Activated T-cell treated with anti-CD3 and anti-CD28 coated beads, Interleukin-2, amount 50 U/mL, for 24 hours (primary cell): ENCODE data around the gene VPS11.
"Not testable (repeated sequence)": the region's sequence is repeated elsewhere in the genome, so short reads cannot be mapped to it uniquely, and the experiment has no call there.

Experiments used
- DNase-seq: peaks from one replicate; pipeline ENCODE4 v3.0.0-alpha.2; 2020
- H3K27ac Mint-ChIP-seq: 2 replicates; pipeline ENCODE4 v1.8.0; 2020; ENCODE audit warnings: mild to moderate bottlenecking, mixed read lengths
- H3K27me3 Mint-ChIP-seq: 2 replicates; pipeline ENCODE4 v1.8.0; 2020; ENCODE audit warnings: mixed read lengths
- H3K36me3 Mint-ChIP-seq: 2 replicates; pipeline ENCODE4 v1.8.0; 2020; ENCODE audit warnings: low read depth, mixed read lengths
- H3K4me1 Mint-ChIP-seq: 2 replicates; pipeline ENCODE4 v1.8.0; 2020; ENCODE audit warnings: low read depth, mixed read lengths
- H3K4me3 Mint-ChIP-seq: 2 replicates; pipeline ENCODE4 v1.8.0; 2020; ENCODE audit warnings: mild to moderate bottlenecking, moderate library complexity, mixed read lengths
- H3K9me3 Mint-ChIP-seq: 2 replicates; pipeline ENCODE4 v1.8.0; 2020; ENCODE audit warnings: mixed read lengths

The VPS11 gene

GRCh38 chr11:119099711-119100110 is 32.1 kb downstream of the VPS11 start:
- H3K4me3 Mint-ChIP-seq = peak overlapping the region; percentile 88
- no peaks in the 10 kb centered on the region for H3K9me3 Mint-ChIP-seq
- H3K27ac Mint-ChIP-seq = peak overlapping the region; percentile 99
- DNase-seq = no peak
- peaks cover 71% of the 10 kb centered on the region for H3K36me3 Mint-ChIP-seq
- H3K27me3 Mint-ChIP-seq = peaks cover 3% of the 10 kb centered on the region
- peaks cover 43% of the 10 kb centered on the region for H3K4me1 Mint-ChIP-seq

- Mint-ChIP-seq H3K36me3 (peaks cover 64% of the 10 kb centered on the region), H3K27me3 (peaks cover 1% of the 10 kb centered on the region), H3K4me1 (peaks cover 46% of the 10 kb centered on the region), H3K9me3 (no peaks in the 10 kb centered on the region), H3K27ac (peak overlapping the region; percentile 99), H3K4me3 (peak overlapping the region; percentile 88)
- DNase-seq = no peak
Measured at GRCh38 chr11:119100246-119100970, 32.8 kb downstream of the VPS11 start.

- Mint-ChIP-seq H3K36me3 (peaks cover 57% of the 10 kb centered on the region), H3K4me3 (peak overlapping the region; percentile 88), H3K27ac (peak overlapping the region; percentile 99), H3K9me3 (no peaks in the 10 kb centered on the region), H3K27me3 (no peaks in the 10 kb centered on the region), H3K4me1 (peaks cover 43% of the 10 kb centered on the region)
- no peak for DNase-seq
Measured at GRCh38 chr11:119100994-119101758, 33.6 kb downstream of the VPS11 start.

DNA sequence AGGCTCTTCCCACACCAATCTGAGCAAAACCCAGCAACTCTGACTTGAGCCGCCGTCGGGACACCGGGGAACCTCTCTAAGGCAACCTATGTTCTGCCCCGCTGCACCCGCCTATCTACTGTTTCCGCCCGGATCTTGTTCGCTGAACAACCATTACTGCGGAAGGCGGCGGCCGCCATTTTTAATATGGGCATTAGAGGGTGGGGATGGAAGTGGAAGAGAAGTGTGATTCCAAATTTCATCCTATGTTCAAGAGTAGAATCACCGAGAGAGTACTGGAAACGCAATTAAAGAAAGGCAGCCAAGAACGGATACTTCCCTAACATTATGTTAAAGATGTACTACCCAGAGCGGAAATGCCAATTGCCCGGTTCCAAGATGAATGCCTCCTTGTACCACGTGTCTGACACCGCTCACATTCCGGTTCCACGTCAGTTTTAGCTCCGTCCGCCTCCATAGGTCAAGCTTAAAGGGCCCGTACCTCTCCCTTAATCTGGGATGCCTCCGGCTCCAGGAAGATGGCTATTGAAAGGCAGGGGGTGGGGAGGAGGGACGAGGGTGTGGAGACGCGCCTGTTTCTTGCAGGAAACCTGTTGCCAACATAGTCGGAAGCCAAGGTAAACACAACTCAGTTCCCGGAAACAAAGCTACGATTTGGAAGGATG is 34.3 kb downstream of the VPS11 start, which contains the start of gene DPAGT1:
Gene DPAGT1 (minus strand): TSS at position 95 of the 665 bp plus-strand sequence. CDS start 198 bp downstream, outside the sequence.
- Mint-ChIP-seq H3K4me1 (peaks cover 45% of the 10 kb centered on the region), H3K36me3 (peaks cover 52% of the 10 kb centered on the region), H3K27me3 (no peaks in the 10 kb centered on the region), H3K27ac (peak within 1 kb of the TSS; percentile 99), H3K4me3 (peak within 1 kb of the TSS; percentile 88), H3K9me3 (no peaks in the 10 kb centered on the region)
- DNase-seq = peak; percentile 89

GRCh38 chr11:119103161-119103664 is 35.6 kb downstream of the VPS11 start:
- H3K27ac Mint-ChIP-seq = peak overlapping the region; percentile 99

DNA sequence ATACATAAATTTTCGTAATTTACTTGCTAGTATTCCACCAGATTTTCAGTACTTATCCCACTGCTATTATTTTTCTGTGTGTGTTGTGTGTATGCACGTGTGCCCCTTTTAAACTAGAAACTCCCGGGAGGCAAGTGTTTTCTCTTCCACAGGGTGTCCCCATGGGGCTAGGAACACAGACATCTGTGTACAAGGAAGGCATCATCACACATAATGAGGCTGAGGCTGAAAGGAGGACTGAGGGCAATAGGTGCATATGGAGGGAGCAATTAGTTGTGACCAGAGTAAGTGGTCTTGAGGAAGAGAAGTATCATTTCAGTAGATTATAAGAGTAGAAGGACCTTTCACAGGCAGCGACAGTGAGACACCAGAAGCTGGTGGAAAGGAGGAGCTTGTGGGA is 36.2 kb downstream of the VPS11 start:
- Mint-ChIP-seq H3K9me3 (no peaks in the 10 kb centered on the region), H3K27me3 (no peaks in the 10 kb centered on the region), H3K4me1 (peaks cover 51% of the 10 kb centered on the region), H3K27ac (peak overlapping the region; percentile 99), H3K4me3 (peak overlapping the region; percentile 41), H3K36me3 (peaks cover 44% of the 10 kb centered on the region)
- DNase-seq = no peak

More at GRCh38 chr11:119103161-119103664, 35.6 kb downstream of the VPS11 start:
- not testable (repeated sequence) for H3K27me3 Mint-ChIP-seq, H3K9me3 Mint-ChIP-seq, DNase-seq
- Mint-ChIP-seq H3K4me3 (peak overlapping the region; percentile 88), H3K36me3 (peaks cover 44% of the 10 kb centered on the region), H3K4me1 (peaks cover 47% of the 10 kb centered on the region)

DNA sequence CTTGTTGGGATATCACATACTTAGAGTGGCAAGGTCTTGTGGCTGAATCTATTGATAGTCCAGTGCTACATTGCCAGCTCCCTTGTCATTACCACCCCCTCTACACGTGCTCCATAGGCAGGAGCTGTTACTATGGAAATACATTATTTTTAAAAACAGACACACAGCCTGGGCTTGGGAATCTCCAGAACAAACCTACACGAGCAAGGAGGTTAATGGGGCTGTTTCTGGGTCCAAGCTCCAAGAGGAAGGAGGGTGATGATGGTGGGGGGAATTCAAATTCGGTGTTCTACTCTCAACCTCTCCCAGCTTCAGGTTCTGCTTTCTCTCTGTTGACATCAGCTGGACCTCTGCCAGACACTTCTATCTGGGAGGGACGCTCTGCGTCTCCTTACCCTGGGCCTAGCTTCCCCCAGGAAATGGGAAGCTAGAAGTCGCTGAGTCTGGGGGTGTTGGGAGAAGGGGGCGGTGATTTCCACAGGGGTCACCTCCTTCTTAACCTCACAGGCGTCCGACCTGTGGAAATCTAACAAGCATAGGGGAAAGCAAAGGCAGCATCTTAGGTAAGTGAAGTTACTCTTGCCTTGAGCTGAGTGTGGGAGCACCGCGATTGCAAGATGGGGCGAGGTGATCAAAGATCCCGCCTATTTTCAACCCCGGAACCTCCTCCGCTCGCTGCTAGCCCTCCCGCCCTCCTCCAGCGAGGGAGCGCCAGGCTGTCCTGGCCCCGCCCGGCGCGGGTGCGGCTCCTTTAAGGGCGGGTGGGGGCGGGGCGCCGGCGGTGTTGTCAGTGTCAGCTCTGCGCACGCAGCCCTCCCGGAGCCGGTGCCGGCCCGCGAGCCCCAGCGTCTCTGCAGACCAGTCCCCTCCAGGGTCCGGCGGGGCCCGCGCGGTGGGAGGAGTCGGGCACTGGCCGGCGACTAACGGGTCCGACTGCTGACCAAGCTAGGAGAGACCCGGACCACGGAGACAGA is 39.2 kb downstream of the VPS11 start, which contains the start of gene C2CD2L:
Gene C2CD2L (plus strand): TSS at position 781 of the 974 bp plus-strand sequence. CDS start 398 bp downstream, outside the sequence.
- peak within 1 kb of the TSS; percentile 83 for H3K4me3 Mint-ChIP-seq
- H3K4me1 Mint-ChIP-seq = peaks cover 52% of the 10 kb centered on the region
- DNase-seq = peak; percentile 92
- H3K36me3 Mint-ChIP-seq = peaks cover 48% of the 10 kb centered on the region
- peak within 1 kb of the TSS; percentile 94 for H3K27ac Mint-ChIP-seq
- no peaks in the 10 kb centered on the region for H3K9me3 Mint-ChIP-seq
- H3K27me3 Mint-ChIP-seq = no peaks in the 10 kb centered on the region

- H3K27me3 Mint-ChIP-seq = no peaks in the 10 kb centered on the region
- H3K27ac Mint-ChIP-seq = peak overlapping the region; percentile 86
- H3K36me3 Mint-ChIP-seq = peaks cover 51% of the 10 kb centered on the region
- peaks cover 50% of the 10 kb centered on the region for H3K4me1 Mint-ChIP-seq
- H3K9me3 Mint-ChIP-seq = no peaks in the 10 kb centered on the region
- H3K4me3 Mint-ChIP-seq = peak overlapping the region; percentile 83
- DNase-seq = peak; percentile 52
Measured at GRCh38 chr11:119107538-119108145, 40.0 kb downstream of the VPS11 start.

DNA sequence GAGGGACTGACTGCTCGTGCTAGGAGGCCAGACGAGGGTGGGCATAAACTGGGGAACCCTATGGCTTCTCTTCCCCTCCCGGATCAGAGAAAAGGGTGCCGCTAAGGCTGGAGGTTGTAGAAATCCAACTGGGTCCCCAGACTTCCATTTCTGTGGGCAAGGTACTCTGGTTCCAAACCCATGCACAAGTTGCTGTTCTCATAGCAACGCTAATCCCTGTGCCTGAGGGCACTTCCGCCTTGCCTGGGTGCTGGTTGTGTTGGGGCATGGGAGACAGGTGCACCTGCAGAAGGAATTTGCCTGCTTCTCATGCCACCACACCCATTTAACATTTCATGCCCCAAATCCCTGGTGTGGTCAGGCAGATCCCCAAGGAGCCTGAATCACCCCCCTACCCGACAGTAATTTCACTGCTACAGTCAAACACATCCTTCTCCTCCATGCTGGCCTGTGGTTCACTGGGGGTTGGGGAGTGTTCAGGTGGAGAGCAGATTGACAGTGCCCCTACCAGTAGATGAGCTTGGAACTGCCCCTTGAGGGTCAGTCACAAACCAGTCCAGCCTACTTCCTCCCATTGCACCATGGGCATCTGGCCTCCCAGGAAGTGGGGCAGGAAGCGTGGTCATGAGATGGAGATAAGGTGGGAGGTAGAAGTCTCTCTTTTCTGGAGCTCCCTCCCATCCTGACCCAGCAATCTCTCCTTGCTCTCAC is 40.7 kb downstream of the VPS11 start:
- Mint-ChIP-seq H3K9me3 (no peaks in the 10 kb centered on the region), H3K4me1 (peaks cover 52% of the 10 kb centered on the region), H3K27me3 (no peaks in the 10 kb centered on the region), H3K27ac (peak overlapping the region; percentile 86), H3K36me3 (peaks cover 58% of the 10 kb centered on the region), H3K4me3 (peak overlapping the region; percentile 83)
- DNase-seq = peak; percentile 57

DNA sequence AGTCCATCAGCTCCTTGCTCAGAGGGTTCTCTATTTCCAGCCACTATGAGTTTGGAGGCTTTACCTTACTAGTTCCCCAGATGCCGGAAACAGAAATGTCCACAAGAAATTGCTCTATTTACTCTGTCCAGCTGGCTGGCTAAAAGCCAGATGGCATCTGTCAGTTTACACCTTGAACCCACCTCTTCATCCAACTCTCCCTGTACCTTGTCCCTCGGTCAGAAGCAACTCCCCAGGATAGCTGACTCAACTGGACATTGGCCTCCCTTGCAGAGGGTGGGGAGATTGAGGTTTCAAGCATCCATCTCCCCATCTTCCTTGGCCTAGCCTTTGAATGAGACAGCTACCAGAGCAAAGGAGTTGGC is 41.2 kb downstream of the VPS11 start:
- Mint-ChIP-seq H3K9me3 (no peaks in the 10 kb centered on the region), H3K36me3 (peaks cover 63% of the 10 kb centered on the region), H3K4me1 (peaks cover 49% of the 10 kb centered on the region), H3K27ac (peak overlapping the region; percentile 86), H3K27me3 (no peaks in the 10 kb centered on the region), H3K4me3 (peak overlapping the region; percentile 83)
- DNase-seq = no peak

DNA sequence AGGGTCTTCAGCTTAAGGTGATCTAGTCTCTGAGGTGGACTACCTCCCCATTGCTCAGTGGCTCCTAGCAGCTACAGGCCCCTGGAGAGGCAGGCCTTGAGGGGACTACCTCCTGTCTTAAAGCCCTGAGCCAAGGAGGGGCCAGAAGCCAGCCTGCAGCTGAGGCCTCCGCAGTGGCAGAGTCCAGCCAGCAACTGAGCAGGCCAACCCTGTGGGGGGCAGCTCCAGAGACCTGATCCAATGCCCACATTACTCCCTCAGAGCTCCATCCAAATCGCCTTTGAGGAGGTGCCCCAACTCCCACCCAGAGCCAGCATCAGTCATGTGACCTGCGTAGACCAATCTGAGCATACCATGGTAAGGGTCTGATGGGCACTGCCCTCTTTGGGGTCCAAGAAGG is 42.2 kb downstream of the VPS11 start:
- H3K36me3 Mint-ChIP-seq = peaks cover 73% of the 10 kb centered on the region
- H3K4me1 Mint-ChIP-seq = peaks cover 53% of the 10 kb centered on the region
- H3K27ac Mint-ChIP-seq = peak overlapping the region; percentile 86
- H3K27me3 Mint-ChIP-seq = no peaks in the 10 kb centered on the region
- H3K4me3 Mint-ChIP-seq = peak overlapping the region; percentile 83
- no peaks in the 10 kb centered on the region for H3K9me3 Mint-ChIP-seq
- no peak for DNase-seq

DNA sequence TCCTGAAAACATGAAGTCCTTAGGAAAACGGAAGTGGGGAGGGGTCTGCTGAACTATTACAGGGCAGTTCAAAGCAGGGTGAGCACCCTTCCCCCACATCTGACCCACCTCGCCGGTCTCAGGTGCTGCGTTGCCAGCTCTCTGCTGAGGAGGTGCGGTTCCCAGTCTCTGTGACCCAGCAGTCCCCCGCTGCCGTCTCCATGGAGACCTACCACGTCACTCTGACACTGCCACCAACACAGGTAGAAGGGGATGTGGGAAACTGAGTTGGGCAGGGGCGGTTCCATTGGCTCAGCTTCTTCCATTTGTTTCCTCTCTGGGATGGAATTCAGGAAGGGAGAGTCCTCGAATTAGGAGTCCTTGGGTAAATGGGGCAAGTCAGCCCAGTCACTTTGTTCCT is 42.8 kb downstream of the VPS11 start:
- Mint-ChIP-seq H3K4me1 (peaks cover 56% of the 10 kb centered on the region), H3K27me3 (no peaks in the 10 kb centered on the region), H3K27ac (peak overlapping the region; percentile 37), H3K4me3 (no peak overlapping the region), H3K36me3 (peaks cover 79% of the 10 kb centered on the region), H3K9me3 (no peaks in the 10 kb centered on the region)
- DNase-seq = no peak
